H9 (cell line): ENCODE measurements around the gene XRN2. TPM values are rescaled to one million over a fixed set of nuclear protein-coding genes. Genes with fewer than 3 reads are reported as not detected.

Experiments used
- DNase-seq: peaks from one replicate; pipeline ENCODE4 v3.0.0-alpha.2; 2017
- H2AFZ ChIP-seq: one replicate; pipeline ENCODE4 v1.6.1; 2013; ENCODE audit warnings: mild to moderate bottlenecking, low read length, control low read depth, moderate library complexity
- H2AK5ac ChIP-seq: 2 replicates; pipeline ENCODE4 v1.6.1; 2013; ENCODE audit warnings: low read length, control low read depth, mixed read lengths; ENCODE audit not compliant: insufficient read length
- H2BK120ac ChIP-seq: one replicate; pipeline ENCODE4 v1.6.1; 2013; ENCODE audit warnings: low read depth, mild to moderate bottlenecking, low read length, control low read depth, inconsistent platforms; ENCODE audit not compliant: poor library complexity, severe bottlenecking
- H2BK12ac ChIP-seq: 2 replicates; pipeline ENCODE4 v1.6.1; 2013; ENCODE audit warnings: low read length, control low read depth, mixed read lengths, low read depth; ENCODE audit not compliant: insufficient read length
- H2BK15ac ChIP-seq: 2 replicates; pipeline ENCODE4 v1.6.1; 2013; ENCODE audit warnings: low read depth, low read length, control low read depth
- H2BK20ac ChIP-seq: one replicate; pipeline ENCODE4 v1.6.1; 2013; ENCODE audit warnings: low read depth, mild to moderate bottlenecking, low read length, control low read depth, inconsistent platforms; ENCODE audit not compliant: poor library complexity, severe bottlenecking
- H2BK5ac ChIP-seq: 2 replicates; pipeline ENCODE4 v1.6.1; 2013; ENCODE audit warnings: low read length, control low read depth, mixed read lengths; ENCODE audit not compliant: insufficient read length
- H3K14ac ChIP-seq: 2 replicates; pipeline ENCODE4 v1.6.1; 2013; ENCODE audit warnings: low read length, control low read depth; ENCODE audit not compliant: insufficient read depth
- H3K18ac ChIP-seq: 2 replicates; pipeline ENCODE4 v1.6.1; 2013; ENCODE audit warnings: low read depth, mild to moderate bottlenecking, mixed read lengths, low read length, control low read depth; ENCODE audit not compliant: insufficient read length
- H3K23ac ChIP-seq: 2 replicates; pipeline ENCODE4 v1.6.1; 2013; ENCODE audit warnings: low read length, control low read depth, mixed read lengths, low read depth; ENCODE audit not compliant: insufficient read length
- H3K23me2 ChIP-seq: 2 replicates; pipeline ENCODE4 v1.6.1; 2013; ENCODE audit warnings: low read depth, mild to moderate bottlenecking, mixed read lengths, low read length, control low read depth; ENCODE audit not compliant: insufficient read length, poor library complexity, severe bottlenecking
- H3K27ac ChIP-seq: 2 replicates; pipeline ENCODE4 v1.5.1; 2013; ENCODE audit warnings: low read length, control low read depth, mixed read lengths, low read depth; ENCODE audit not compliant: insufficient read length
- H3K27me3 ChIP-seq: 2 replicates; pipeline ENCODE4 v1.6.1; 2013; ENCODE audit warnings: low read length, control low read depth, inconsistent platforms; ENCODE audit not compliant: insufficient read depth
- H3K4ac ChIP-seq: 2 replicates; pipeline ENCODE4 v1.6.1; 2013; ENCODE audit warnings: low read depth, mild to moderate bottlenecking, control low read depth, inconsistent platforms, low read length, moderate library complexity
- H3K4me1 ChIP-seq: 2 replicates; pipeline ENCODE4 v1.6.1; 2013; ENCODE audit warnings: low read length, control low read depth, inconsistent platforms; ENCODE audit not compliant: insufficient read depth
- H3K4me2 ChIP-seq: 2 replicates; pipeline ENCODE4 v1.6.1; 2013; ENCODE audit warnings: low read length, control low read depth, mixed read lengths; ENCODE audit not compliant: insufficient read length, insufficient read depth
- H3K56ac ChIP-seq: 2 replicates; pipeline ENCODE4 v1.6.1; 2013; ENCODE audit warnings: low read depth, mild to moderate bottlenecking, mixed read lengths, low read length, control low read depth; ENCODE audit not compliant: insufficient read length
- H3K79me1 ChIP-seq: 2 replicates; pipeline ENCODE4 v1.6.1; 2013; ENCODE audit warnings: low read depth, mild to moderate bottlenecking, moderate library complexity, low read length, control low read depth, inconsistent platforms; ENCODE audit not compliant: insufficient read depth, poor library complexity, severe bottlenecking
- H3K79me2 ChIP-seq: 2 replicates; pipeline ENCODE4 v1.6.1; 2013; ENCODE audit warnings: low read length, control low read depth, inconsistent platforms; ENCODE audit not compliant: insufficient read depth
- H3K9ac ChIP-seq: 2 replicates; pipeline ENCODE4 v1.6.1; 2013; ENCODE audit warnings: low read length, control low read depth, mixed read lengths; ENCODE audit not compliant: insufficient read length; ENCODE audit errors: extremely low read depth
- H3K9me3 ChIP-seq: one replicate; pipeline ENCODE4 v1.6.1; 2013; ENCODE audit warnings: low read depth, low read length, inconsistent platforms; ENCODE audit not compliant: control insufficient read depth
- H3T11ph ChIP-seq: one replicate; pipeline ENCODE4 v1.6.1; 2013; ENCODE audit warnings: mild to moderate bottlenecking, low read length, control low read depth, inconsistent platforms
- H4K20me1 ChIP-seq: one replicate; pipeline ENCODE4 v1.6.1; 2013; ENCODE audit not compliant: control insufficient read depth, insufficient read length, insufficient read depth
- H4K5ac ChIP-seq: 2 replicates; pipeline ENCODE4 v1.6.1; 2013; ENCODE audit warnings: low read depth, mild to moderate bottlenecking, mixed read lengths, low read length, control low read depth; ENCODE audit not compliant: insufficient read length
- H4K8ac ChIP-seq: replicated peaks from 2 replicates; pipeline ENCODE4 v1.6.1; 2013; ENCODE audit warnings: low read length, control low read depth, mixed read lengths, low read depth; ENCODE audit not compliant: insufficient read length
- H4K91ac ChIP-seq: 2 replicates; pipeline ENCODE4 v1.6.1; 2013; ENCODE audit warnings: low read depth, mild to moderate bottlenecking, moderate library complexity, mixed read lengths, low read length, control low read depth; ENCODE audit not compliant: insufficient read length
- H3K27ac Mint-ChIP-seq, 3 experiments: 2 replicates in 2 of 3; 3 replicates in 1 of 3; pipeline ENCODE4 v1.8.0; 2020 to 2021; ENCODE audit warnings: mixed read lengths in 3 of 3, mild to moderate bottlenecking in 1 of 3, moderate library complexity in 1 of 3
- H3K27me3 Mint-ChIP-seq: 2 replicates; pipeline ENCODE4 v1.8.0; 2021; ENCODE audit warnings: low read depth, mild to moderate bottlenecking, moderate library complexity, mixed read lengths
- H3K36me3 Mint-ChIP-seq, 3 experiments: 2 replicates in 2 of 3; 3 replicates in 1 of 3; pipeline ENCODE4 v1.8.0; 2020 to 2021; ENCODE audit warnings: low read depth in 3 of 3, mixed read lengths in 3 of 3; ENCODE audit not compliant: insufficient read depth in 1 of 3
- H3K4me1 Mint-ChIP-seq, 2 experiments: 2 replicates each; pipeline ENCODE4 v1.8.0; 2020; ENCODE audit warnings: mixed read lengths in 2 of 2
- H3K4me3 Mint-ChIP-seq, 2 experiments: 2 replicates in 1 of 2; 3 replicates in 1 of 2; pipeline ENCODE4 v1.8.0; 2020 to 2021; ENCODE audit warnings: mild to moderate bottlenecking in 2 of 2, mixed read lengths in 2 of 2, moderate library complexity in 1 of 2
- H3K9me3 Mint-ChIP-seq, 2 experiments: 2 replicates in 1 of 2; 3 replicates in 1 of 2; pipeline ENCODE4 v1.8.0; 2020; ENCODE audit warnings: mild to moderate bottlenecking in 2 of 2, mixed read lengths in 2 of 2, moderate library complexity in 1 of 2
- WGBS: extraction: QIAGEN DNeasy Blood & Tissue Kit; methylation state at CpG from one replicate; pipeline ENCODE4 v1.1.7; 2013; ENCODE audit warnings: missing lambda C conversion rate, low lambda C conversion rate, mixed read lengths; ENCODE audit not compliant: insufficient read length; ENCODE audit errors: extremely low coverage; 5-methylcytosine and 5-hydroxymethylcytosine counted together
- total RNA-seq: library from RNA; stranded (reverse); gene quantifications from 2 replicates; pipeline ENCODE4 v1.2.1, GENCODE V29; 2021
- TF ChIP-seq, protein P1 (sequence below): fragments of 200-600 bp; sonication (generic); conservative IDR thresholded peaks from 3 replicates; pipeline ENCODE4 v1.8.0; 2021; ENCODE audit warnings: antibody characterized with exemption, mild to moderate bottlenecking

XRN2 gene
- total RNA-seq, 1 experiment from 2014 or later: 96.7 TPM

GRCh38 chr20:21266191-21266536 is 37.0 kb upstream of the XRN2 start:
- H3K9me3 ChIP-seq: no peaks in the 10 kb centered on the region
- no peak overlapping the region for H2BK120ac ChIP-seq
- TF ChIP-seq, protein P1, sequence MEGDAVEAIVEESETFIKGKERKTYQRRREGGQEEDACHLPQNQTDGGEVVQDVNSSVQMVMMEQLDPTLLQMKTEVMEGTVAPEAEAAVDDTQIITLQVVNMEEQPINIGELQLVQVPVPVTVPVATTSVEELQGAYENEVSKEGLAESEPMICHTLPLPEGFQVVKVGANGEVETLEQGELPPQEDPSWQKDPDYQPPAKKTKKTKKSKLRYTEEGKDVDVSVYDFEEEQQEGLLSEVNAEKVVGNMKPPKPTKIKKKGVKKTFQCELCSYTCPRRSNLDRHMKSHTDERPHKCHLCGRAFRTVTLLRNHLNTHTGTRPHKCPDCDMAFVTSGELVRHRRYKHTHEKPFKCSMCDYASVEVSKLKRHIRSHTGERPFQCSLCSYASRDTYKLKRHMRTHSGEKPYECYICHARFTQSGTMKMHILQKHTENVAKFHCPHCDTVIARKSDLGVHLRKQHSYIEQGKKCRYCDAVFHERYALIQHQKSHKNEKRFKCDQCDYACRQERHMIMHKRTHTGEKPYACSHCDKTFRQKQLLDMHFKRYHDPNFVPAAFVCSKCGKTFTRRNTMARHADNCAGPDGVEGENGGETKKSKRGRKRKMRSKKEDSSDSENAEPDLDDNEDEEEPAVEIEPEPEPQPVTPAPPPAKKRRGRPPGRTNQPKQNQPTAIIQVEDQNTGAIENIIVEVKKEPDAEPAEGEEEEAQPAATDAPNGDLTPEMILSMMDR: no peak
- Mint-ChIP-seq H3K27me3 (peaks cover 5% of the 10 kb centered on the region), H3K9me3 (peaks cover 7 to 12% of the 10 kb centered on the region in 2 experiments; a peak in 4 of 5 replicates), H3K4me1 (no peaks in the 10 kb centered on the region), H3K36me3 (peaks cover 0 to 3% (median 0%) of the 10 kb centered on the region in 3 experiments; a peak in 1 of 7 replicates), H3K4me3 (no peak overlapping the region), H3K27ac (no peak overlapping the region)
- no peaks in the 10 kb centered on the region for H3K79me1 ChIP-seq
- no peak overlapping the region for H3K56ac ChIP-seq
- H2BK15ac ChIP-seq: no peak overlapping the region
- no peak overlapping the region; the same call in 1 of the 2 replicates for H3K14ac ChIP-seq
- WGBS: no CpG with 5 or more reads among the region's 5 CpGs
- no peak overlapping the region for H3K4ac ChIP-seq
- no peaks in the 10 kb centered on the region for H4K20me1 ChIP-seq
- H3K23ac ChIP-seq: no peak overlapping the region
- DNase-seq: no peak
- H2BK5ac ChIP-seq: no peak overlapping the region
- no peak overlapping the region for H4K91ac ChIP-seq
- H4K5ac ChIP-seq: no peak overlapping the region
- no peak overlapping the region for H3K9ac ChIP-seq
- H3K18ac ChIP-seq: no peak overlapping the region
- H3K4me2 ChIP-seq: no peak overlapping the region
- H2AK5ac ChIP-seq: no peak overlapping the region
- no peaks in the 10 kb centered on the region for H3K27me3 ChIP-seq
- no peak overlapping the region for H2BK12ac ChIP-seq
- no peaks in the 10 kb centered on the region for H3K4me1 ChIP-seq
- no peak overlapping the region for H2AFZ ChIP-seq
- no peak overlapping the region for H2BK20ac ChIP-seq
- H3K23me2 ChIP-seq: no peaks in the 10 kb centered on the region
- H3K27ac ChIP-seq: no peak overlapping the region
- H3T11ph ChIP-seq: no peak overlapping the region
- no peak overlapping the region for H4K8ac ChIP-seq
- no peaks in the 10 kb centered on the region for H3K79me2 ChIP-seq
